HG03521 (cell line): ENCODE measurements around the gene ADIPOR1.
A peak's percentile ranks its signal among the peaks of the same experiment; 100 is the strongest.
"Not testable (repeated sequence)": the region's sequence is repeated elsewhere in the genome, so short reads cannot be mapped to it uniquely, and the experiment has no call there.

ENCODE experiments used
- ATAC-seq: cut with Tn5 transposase; IDR thresholded peaks from one replicate; pipeline ENCODE4 v1.9.1; 2021; ENCODE audit warnings: mild to moderate bottlenecking, moderate library complexity; ENCODE audit not compliant: unreplicated experiment

ADIPOR1 gene, protein sequence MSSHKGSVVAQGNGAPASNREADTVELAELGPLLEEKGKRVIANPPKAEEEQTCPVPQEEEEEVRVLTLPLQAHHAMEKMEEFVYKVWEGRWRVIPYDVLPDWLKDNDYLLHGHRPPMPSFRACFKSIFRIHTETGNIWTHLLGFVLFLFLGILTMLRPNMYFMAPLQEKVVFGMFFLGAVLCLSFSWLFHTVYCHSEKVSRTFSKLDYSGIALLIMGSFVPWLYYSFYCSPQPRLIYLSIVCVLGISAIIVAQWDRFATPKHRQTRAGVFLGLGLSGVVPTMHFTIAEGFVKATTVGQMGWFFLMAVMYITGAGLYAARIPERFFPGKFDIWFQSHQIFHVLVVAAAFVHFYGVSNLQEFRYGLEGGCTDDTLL

DNA sequence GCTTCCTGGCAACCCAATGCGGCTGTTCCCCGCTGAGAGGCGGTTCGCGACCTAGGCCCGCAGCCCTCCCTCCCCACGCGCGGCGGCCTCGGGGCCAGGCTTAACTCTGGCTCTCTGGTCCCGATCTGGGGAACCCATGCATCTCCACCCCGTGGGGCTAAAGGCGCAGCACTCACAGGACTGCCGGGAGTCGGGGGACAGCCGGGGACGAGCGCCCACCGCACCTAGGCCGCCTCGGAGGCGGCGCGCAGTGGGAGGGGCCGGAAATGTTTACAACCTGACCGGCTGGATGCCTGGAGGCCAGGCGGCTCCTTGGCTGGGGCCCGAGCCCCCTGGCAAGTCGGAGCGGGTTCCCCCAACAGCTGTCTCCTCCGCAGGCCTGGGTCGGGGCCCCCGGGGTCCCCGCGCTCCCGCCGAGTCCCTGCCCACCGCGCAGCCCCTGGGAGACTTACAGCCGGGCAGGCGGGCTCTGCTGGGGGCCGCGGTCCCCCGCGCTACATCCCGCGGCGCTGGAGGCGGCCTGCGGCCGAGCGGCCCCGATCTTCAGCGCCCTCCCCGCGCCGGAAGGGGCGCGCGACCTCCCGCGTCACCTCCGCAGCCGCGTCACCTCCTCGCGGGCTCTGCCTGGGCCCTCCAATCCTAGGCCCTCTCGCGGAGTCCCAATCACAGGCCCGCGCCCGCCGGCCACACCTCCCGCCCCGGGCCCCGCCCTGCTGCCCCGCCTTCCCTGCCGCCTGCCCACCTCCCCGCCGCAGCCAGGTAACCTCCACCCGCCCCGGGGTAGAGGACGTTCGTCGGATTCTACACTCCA is at the start of gene ADIPOR1:
Gene ADIPOR1, minus strand, starts transcription at position 580 of the 811 bp plus-strand sequence. CDS start 7,242 bp downstream, outside the sequence.
- ATAC-seq = peak; percentile 97

DNA sequence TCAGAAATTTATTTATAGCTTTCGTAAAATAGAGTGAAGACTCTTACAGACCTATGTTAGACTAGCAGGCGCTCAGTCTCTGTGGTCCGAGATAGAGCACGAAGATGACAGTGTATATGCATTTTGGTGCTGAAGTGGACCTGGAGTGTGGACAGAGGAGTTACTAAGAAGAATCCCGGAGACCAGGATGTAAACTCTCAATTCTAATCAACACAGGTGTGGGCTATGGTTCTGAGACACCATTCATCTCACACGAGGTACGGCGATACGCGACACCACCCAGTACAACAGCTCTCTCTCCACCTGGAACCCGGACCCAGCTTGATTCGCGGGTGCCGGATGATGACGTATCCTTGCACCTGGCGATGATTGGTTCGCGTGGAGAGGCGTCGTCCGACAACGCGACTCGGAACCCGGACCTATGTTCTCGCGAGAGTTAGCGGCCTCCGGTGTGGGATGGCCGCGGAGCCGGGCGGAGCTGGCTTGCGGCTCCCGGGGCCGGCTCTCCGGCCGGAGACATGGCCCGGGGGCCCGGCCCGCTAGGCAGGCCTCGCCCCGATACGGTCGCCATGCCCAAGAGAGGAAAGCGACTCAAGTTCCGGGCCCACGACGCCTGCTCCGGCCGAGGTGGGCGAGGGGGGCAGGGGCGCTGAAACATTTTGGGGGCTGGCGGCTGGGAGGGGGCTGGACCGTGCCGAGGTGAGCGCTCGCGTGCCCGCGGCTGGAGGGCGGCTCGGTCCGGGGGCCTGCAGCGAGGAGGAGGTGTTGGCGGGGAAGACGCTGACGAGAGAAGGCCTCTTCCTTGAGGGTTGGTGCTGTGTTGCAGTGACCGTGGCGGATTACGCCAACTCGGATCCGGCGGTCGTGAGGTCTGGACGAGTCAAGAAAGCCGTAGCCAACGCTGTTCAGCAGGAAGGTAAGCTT is 49.1 kb upstream of the ADIPOR1 start, which contains the start of gene TMEM183A:
Gene TMEM183A, plus strand, starts transcription at position 427 of the 924 bp plus-strand sequence. Its CDS starts 92 bp downstream, at position 519.
- ATAC-seq = peak; percentile 92

- not testable (repeated sequence) for ATAC-seq
Measured at GRCh38 chr1:203005395-203006142, 47.5 kb upstream of the ADIPOR1 start.

- ATAC-seq = no peak
Measured at GRCh38 chr1:203002951-203003350, 44.8 kb upstream of the ADIPOR1 start.

DNA sequence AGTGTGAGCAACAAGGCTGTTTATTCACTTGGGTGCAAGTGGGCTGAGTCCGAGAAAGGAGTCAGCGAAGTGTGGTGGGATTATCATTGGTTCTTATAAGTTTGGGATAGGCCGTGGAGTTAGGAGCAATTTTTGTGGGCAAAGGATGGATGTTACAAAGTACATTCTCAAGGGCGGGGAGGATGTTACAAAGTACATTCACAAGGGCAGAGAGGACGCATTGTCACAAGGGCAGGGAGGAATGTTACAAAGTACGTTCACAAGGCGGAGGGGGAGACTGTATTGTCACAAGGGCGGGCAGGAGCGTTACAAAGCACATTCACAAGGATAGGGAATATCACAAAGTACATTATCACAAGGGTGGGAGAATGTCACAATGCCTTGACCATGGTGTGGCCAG is 43.9 kb upstream of the ADIPOR1 start:
- ATAC-seq = no peak

- no peak for ATAC-seq
Measured at GRCh38 chr1:203000217-203000944, 42.3 kb upstream of the ADIPOR1 start.

DNA sequence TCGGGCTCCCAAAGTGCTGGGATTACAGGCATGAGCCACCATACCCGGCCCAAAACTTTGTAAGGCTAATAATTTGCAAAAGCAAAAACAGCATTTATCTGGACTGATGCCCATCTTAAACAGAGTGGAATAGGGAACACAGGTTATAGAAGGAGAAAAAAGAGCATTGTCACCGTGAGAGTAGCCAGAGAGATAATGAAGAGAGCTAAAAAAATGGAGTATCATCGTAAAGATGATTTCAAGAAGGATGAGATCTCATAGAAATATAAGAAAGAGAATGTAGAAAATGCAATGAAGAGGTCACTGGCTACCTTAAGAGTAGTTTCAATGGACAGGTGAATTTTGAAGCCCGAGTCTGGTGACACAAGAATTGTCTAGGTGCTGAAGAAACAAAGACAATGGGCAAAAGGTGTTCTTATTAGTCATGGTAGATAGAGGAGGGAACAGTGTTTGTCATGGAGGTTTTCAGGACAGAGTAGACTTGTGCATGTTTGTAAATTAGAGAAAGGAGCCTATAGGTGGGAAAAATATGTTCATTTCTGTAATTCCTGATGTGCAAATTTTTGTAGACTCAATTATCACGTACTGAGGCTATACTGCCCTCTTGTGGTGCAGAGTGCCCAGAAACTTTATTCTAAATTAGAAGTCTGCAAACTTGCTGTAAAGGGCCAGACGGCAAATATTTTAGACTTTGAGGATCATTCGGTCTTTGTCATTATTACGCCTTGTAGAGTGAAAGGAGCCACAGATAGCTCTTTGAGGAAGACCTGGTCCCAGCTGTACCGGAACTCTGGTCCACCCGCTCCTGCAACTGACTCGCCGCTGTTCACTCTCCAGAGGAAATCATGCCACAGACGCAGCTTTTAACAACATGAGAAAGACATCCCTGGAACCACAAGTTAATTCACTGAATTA is 41.0 kb upstream of the ADIPOR1 start:
- no peak for ATAC-seq

DNA sequence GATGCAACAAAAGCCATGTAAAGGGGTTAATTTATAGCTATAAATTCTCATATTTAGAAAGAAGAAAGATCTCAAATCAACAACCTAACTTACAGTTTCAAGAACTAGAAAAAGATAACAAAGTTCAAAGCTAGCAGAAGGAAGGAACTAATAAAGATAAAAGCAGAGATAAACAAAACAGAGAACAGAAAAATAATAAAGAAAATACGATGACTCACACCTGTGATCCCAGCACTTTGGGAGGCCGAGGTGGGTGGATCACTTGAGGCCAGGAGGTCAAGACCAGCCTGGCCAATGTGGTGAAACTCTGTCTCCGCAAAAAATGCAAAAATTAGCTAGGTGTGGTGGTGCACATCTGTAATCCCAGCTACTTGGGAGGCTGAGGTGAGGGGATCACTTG is 36.6 kb upstream of the ADIPOR1 start:
- ATAC-seq = no peak

DNA sequence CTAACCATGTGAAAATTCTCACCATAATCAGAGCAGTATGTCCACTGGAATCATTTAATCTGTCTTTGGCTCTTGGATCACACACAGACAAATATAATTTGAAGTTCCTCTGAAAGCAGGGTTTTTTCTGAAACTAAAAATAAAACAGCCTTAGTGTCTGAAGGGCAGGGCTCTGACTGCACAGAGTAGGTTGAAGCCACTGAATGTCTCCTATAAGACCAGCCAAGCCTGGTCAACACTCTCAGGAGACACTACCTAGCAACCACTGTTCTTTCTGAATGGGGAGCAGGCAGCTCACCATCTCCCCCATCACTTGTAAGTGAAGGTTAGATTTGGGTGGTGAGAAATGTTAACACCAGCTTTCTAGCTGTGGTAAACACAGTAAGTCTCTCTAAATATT is 33.0 kb upstream of the ADIPOR1 start:
- ATAC-seq = no peak

DNA sequence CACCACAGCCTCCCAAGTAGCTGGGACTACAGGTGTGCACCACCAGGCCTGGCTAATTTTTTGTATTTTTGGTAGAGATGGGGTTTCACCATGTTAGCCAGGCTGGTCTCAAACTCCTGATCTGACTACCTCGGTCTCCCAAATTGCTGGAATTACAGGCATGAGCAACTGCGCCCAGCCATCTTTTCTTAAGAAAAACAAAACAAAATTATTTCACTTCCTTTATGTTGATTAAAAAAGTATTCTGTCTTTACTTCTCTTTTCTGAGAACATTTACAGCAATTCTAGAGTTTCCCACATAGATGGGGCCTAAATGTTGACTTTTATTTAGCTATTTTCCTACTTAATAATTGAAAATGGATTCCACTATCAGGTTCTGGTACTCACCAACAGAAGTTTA is 31.8 kb upstream of the ADIPOR1 start:
- no peak for ATAC-seq

DNA sequence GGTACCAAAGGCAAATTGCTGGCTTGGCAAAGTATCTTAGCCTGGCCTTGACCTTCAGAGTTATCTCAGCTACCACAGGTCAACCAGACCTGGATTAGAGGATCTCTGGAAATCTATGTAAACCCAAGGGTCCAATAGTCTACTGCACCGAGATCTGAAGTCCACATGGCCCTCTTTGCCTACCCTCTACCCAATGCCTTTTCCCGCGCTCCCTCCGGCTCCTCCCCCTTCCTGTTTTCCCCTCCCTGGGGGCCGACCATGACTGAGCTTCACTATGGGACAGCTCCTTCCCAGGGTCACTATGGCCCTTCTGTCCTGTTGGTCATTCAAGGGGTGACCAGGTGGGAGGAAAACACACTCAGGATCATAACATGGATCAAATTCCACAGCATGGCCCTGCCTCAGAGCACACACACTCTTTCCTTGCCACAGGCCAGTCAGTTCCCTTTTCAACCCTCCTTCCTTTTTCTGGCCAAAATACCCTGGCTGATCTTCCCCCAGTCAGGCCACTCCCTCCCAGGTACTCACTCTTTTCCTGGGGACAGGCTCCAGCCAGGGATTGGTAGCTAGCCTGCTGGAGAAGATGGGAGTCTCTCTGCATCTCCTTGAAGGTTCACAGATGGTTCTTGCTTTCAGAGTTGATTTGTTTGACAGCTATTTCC is 29.9 kb upstream of the ADIPOR1 start:
- no peak for ATAC-seq

DNA sequence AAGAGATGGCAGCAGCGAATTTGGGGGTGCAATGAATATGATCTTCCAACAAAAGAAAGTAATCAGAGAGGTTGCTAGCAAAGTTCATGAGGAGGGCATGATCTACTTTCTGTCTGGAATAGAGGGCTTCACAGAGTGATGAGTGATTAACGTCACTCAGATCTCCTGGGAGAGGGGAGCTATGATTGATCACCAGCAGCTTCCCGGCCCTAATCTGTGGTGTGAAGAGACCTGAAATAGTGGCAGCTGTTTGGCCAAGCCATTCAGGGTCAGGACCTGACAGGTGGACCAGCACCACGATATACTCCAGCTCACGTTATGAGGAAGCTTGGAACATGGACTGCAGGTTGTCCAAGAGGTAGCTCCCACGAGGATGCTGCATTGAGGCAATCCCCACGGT is 29.1 kb upstream of the ADIPOR1 start:
- ATAC-seq = no peak

DNA sequence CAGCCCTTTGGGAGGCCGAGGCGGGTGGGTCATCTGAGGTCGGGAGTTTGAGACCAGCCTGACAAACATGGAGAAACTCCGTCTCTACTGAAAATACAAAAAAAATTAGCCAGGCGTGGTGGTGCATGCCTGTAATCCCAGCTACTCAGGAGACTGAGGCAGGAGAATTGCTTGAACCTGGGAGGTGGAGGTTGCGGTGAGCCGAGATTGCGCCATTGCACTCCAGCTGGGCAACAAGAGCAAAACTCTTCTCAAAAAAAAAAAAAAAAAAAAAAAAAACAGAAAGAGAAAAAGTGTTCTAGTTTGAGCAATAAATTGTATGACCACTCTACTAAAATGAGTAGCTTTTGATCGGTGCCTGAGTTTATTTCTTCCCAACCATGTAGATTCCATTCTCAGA is 28.0 kb upstream of the ADIPOR1 start:
- ATAC-seq = not testable (repeated sequence)

- ATAC-seq = no peak
Measured at GRCh38 chr1:202982715-202983430, 24.8 kb upstream of the ADIPOR1 start.

DNA sequence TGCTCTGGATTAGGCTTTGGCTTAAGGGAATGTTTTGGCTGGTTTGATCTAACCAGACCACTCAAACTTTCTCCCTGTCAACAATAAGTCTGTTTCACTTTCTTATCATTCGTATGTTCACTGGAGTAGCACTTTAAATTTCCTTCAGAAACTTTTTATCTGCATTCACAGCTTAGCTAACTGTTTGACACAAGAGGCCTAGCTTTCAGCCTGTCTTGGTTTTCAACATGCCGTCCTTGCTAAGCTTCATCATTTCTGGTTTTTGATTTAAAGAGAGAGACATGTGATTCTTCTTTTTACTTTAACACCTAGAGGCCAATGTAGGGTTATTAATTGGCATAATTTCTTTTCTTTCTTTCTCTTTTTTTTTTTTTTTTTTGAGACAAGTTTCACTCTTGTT is 23.8 kb upstream of the ADIPOR1 start:
- no peak for ATAC-seq

DNA sequence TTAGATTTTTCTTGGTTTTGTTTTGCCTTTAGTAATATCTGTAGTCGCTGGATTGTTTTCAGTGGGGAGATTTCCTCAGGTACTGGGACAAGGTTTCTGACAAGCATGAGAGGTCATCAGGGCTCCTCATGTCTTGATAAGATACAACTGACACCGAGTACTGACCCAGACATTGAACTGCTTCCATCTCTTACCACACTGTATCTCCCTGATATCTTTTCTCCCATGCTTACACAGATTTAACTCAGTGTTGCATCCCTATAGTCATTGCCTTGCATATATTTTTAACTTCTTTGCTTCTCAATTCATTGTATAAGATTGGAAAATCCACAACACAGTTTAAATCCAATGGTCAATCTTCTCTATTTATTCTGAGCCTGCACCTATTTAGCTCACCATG is 21.3 kb upstream of the ADIPOR1 start:
- no peak for ATAC-seq

DNA sequence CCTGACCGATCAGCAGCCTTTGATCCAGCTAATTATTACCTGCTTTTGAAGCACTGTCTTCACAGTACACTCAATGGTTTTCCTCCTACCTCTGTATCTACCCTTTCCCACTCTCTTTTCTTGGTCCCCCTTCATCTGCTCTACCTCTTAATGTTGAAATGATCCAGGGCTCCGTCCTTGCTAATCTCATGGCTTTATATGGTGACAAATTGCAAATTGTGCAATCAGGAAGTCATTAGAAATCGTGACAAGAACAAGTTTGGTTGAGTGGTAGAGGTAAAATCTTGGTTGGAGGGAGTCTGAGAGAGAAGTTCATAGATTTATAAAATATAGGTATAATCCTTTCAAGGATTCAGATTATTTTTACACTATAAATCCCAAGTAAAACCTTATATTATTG is 18.5 kb upstream of the ADIPOR1 start:
- ATAC-seq = no peak
